HG02884 (cell line): ENCODE measurements around the gene FSHB.
"Not testable (repeated sequence)": the region's sequence is repeated elsewhere in the genome, so short reads cannot be mapped to it uniquely, and the experiment has no call there.

ENCODE experiments used
- ATAC-seq: cut with Tn5 transposase; IDR thresholded peaks from one replicate; pipeline ENCODE4 v1.9.1; 2021; ENCODE audit warnings: mild to moderate bottlenecking, moderate library complexity; ENCODE audit not compliant: unreplicated experiment

FSHB gene

DNA sequence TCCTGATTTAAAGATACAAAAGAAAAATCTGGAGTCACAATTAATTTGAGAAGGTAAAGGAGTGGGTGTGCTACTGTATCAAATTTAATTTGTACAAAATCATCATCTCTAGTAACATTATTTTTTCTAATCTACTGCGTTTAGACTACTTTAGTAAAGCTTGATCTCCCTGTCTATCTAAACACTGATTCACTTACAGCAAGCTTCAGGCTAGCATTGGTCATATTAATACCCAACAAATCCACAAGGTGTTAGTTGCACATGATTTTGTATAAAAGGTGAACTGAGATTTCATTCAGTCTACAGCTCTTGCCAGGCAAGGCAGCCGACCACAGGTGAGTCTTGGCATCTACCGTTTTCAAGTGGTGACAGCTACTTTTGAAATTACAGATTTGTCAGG is at the start of gene FSHB:
TSS of gene FSHB (plus strand) at position 301 of the 400 bp plus-strand sequence. CDS start 889 bp downstream, outside the sequence.
- ATAC-seq, result no peak

- ATAC-seq, result no peak
Measured at GRCh38 chr11:30186748-30187147, 44.1 kb upstream of the FSHB start.

DNA sequence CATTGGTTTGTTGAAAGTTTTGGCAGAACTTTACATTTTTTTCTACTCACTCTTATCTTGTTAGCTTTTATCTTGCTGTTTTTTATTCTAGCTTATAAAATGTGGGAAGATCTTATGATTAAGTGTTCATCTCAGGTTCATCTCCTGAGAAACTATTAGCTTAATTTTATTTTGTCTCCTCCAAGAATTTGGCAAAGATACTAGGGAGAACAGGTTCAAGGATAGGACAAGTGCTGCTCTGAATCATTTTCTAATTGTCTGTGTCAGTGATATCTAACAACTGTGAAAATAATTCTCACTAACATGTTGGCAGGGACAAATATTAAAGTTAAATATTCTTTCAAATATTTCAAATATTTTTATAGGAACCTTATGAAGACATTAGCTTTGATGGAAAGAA is 38.2 kb upstream of the FSHB start:
- no peak for ATAC-seq

GRCh38 chr11:30196400-30197206 is 34.2 kb upstream of the FSHB start:
- ATAC-seq, result peak; percentile 96

- ATAC-seq, result no peak
Measured at GRCh38 chr11:30197869-30198268, 32.9 kb upstream of the FSHB start.

GRCh38 chr11:30202989-30203388 is 27.8 kb upstream of the FSHB start:
- ATAC-seq, result not testable (repeated sequence)

- ATAC-seq, result no peak
Measured at GRCh38 chr11:30203850-30204249, 27.0 kb upstream of the FSHB start.

DNA sequence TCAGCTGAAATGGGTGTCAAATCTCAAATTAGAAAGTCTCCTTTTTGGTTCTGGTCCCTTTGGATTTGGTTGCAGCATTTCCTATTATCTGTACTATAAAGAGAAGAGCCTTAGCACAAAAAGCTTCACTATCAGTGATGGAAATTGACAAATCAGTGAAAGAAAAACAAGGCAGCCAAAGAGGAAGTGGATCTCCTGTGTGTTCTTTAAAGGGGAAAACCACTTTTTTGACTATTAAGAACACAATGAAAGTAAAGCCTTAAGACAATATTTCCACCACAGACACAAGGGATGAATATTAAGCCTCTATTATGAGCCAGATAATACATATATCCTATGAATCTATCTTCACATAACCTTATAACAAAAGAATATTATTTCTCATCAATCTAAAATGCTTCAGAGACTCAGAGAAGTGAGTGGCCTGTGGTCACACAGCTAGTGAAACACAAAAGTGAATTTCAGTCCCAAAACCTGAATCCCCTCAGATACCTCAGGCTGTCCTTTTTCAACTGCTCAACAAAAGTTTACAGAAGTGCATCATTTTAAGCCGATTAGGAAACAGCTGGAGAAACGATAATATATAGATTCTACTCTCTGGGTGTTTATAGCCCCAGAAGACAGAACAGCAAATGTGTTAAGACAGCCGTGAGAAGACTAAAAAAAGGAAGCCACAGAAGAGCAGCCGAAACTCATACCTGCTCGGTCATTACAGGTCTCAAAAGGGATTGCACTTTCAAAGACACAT is 24.4 kb upstream of the FSHB start:
- peak; percentile 86 for ATAC-seq

- ATAC-seq, result no peak
Measured at GRCh38 chr11:30210357-30210756, 20.5 kb upstream of the FSHB start.

GRCh38 chr11:30216534-30216933 is 14.3 kb upstream of the FSHB start:
- no peak for ATAC-seq

DNA sequence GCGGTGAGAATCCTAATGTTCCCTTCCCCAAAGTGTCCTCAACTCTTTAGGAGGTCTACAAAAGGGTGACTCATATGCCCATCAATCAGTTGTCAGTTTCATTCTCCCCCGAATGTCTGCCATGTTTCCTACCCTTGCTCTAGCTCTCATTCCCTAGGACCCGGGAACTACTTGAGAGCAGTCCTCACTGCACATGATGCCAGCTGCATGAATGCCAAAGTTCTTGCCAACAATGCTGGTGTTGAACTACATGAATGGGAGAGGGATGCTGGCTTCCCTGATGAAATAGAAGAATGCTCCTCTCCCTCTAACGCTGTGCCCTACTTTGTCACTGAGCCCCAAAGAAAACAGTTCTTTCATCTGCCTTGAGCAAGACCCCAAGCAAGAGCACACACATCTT is 12.5 kb upstream of the FSHB start:
- ATAC-seq, result no peak

- ATAC-seq, result no peak
Measured at GRCh38 chr11:30225642-30226041, 5.2 kb upstream of the FSHB start.

DNA sequence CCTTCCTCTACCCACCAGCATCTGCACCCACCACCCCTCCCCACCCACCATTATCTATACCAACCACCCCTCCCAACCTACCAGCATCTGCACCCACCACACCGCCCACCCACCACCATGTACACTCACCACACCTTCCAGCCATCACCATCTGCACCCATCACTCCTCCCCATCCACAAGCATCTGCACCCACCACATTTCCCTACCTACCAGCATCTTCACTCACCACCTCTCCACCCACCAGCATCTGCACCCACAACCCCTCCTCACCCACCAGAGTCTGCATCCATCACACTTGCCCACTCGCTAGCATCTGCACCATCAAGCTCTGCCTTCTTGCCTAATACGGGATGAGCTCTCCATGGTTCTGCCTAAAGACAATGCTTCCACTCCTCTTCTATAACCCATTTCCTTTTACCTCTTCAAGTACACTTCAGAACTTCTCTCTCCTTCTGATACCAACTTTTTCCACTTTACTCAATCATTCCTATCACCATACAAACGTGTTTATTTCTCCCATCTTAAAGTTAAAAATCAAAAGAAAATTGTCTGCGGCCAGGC is 2.4 kb upstream of the FSHB start:
- ATAC-seq, result no peak

GRCh38 chr11:30239025-30239424 is 8.2 kb downstream of the FSHB start:
- ATAC-seq, result no peak

- ATAC-seq, result no peak
Measured at GRCh38 chr11:30244265-30244664, 13.5 kb downstream of the FSHB start.

DNA sequence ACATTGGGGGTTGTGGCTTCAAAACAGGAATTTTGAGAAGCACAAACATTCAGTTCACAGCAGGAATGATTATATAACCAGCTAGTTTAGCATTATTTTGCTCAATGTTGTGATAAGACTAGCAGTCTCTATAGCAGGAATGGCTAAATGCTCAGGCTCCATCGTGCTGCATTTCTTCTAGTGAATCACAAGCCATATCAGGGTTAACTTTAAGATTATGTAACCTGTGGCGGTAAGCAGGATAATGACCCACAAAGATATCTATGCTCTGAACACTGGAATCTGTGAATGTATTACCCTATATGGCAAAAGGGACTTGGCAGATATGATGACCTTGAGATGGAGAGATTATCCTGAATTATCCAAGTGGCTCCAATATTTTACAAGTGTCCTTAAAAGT is 14.8 kb downstream of the FSHB start:
- no peak for ATAC-seq

DNA sequence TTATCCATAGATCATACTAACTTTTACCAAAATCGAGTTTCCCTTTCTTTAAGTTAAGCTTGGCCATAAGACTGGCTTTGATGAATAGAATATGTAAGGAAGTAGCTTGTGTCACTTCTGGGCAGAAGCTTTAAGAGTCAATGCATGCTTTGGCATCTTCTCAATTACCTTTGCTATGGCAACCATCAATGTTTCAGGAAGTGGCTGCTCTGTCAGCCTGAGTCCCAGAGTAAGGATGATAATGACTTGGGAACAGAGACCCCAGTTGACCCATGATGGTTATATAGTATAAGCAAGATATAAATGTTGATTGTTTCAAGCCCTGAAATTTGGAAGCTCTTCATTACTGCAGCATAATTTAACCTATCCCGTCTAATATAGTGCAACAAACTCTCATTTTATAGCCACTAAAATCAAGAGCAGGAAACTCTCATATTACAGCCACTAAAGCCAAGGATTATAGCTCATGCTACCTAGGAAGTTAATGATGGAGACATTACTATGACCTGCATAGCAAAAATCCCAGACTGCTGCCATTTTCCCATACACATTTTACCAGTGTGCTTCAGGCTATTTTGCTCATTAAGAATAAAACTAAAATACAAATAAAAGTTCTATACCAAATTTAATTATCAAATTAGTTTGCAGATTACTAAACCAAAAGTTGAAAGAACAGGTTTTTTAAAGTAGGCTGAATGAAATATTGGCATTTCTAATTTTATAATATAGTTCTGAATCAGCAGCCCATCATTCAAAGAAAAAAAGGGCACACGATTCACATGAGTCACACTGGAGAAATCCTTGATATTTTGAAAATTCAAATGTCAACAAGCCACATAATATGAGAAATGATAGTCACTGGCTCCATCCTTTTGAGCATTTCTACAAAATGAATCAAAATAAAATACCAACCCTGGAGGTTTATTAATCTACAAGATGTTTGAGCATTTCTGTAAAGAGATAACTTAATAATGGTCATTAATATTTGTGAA is 23.8 kb downstream of the FSHB start:
- no peak for ATAC-seq

DNA sequence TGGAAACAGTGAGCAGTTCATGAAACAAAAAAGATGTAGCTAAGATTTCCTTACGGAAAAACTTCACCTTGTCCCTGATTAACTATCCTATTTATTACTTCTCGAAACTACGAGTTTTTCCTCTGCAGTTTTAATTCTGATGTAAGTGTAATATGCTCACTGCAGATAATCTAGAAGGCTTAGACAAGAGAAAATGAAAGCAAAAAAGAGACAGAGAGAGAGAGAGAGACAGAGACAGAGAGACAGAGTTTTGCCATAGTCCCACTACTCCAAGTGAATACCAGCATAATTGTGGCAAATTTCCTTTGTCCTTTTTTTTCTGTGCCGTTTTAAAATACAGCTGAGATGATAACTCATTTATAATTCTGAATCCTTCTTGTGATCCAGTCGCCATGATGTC is 24.8 kb downstream of the FSHB start:
- no peak for ATAC-seq

DNA sequence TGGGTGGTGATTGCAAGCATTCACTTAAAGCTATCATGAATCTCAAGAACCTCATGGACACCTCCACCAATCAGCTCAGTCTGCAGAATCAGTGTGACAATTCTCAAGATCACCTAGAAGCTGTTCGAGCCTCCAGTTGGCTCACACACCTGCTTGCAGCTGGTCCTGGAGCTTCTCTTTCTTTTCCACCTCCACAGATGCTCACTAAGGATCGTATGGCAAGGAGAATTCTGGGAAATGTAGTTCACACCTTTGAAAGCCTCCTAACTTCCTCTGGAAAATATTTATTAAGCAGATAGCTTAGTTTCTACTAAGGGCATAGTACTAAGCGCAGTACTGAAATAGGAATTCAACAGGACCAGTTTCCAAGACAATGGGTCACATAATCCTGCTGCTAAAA is 26.2 kb downstream of the FSHB start:
- no peak for ATAC-seq

DNA sequence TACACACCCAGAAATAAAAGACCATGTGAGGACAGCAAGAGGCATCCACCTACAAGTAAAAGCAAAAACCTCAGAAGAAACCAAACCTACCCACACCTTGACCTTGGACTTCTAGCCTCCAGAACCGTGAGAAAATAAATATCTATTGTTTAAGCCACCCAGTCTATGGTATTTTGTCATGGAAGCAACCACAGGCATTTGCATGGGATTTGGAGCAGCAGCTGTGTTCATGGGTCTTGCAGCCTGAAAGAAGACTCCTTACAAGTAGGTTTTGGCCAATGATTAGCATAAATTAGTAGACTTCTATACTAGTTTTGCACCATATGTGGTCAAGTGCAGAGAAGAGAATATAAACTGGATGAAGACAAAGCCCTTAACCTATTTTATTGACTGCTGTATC is 27.9 kb downstream of the FSHB start:
- ATAC-seq, result no peak

DNA sequence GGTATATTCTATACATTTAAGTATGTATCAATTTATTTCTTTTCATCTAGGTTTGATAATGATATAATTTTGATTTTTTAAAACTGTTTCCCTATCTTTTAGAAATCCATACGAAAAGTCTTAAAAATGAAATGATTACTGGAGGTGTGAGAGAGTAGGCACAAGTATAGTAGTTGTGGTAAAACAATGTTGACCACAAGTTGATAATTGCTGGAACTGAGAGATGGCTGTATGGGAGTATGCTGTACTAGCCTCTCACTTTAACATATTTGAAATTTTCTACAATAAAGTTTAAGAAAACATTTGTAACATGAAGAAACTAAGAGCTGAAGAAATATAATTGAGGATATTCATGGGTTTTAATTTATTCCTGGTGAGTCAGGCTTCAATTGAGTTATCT is 30.0 kb downstream of the FSHB start:
- no peak for ATAC-seq
